Eye (tissue), 1 donor: ENCODE measurements around the gene ZNF780A.
"Not testable (repeated sequence)": the region's sequence is repeated elsewhere in the genome, so short reads cannot be mapped to it uniquely, and the experiment has no call there.

ENCODE experiments used
- DNase-seq: peaks from one replicate; pipeline ENCODE4 v3.0.0-alpha.2; 2015

ZNF780A gene

DNA sequence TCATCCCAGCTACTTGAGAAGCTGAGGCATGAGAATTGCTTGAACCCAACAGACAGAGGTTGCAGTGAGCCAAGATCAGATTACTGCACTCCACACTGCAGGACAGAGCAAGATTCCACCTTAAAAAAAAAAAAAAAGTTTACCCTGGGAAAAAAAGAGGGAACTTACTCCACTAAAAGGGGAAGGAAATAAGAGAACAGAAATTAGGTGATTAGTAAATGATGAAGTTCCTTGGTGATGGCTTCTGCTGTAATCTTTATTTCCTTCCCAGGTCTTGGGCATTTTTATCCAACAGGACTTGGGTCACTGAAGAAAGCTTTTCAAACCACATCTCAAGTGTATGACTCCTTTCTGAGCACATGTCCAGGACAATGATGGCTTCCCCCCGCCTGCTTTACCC lies 9.3 kb downstream of the ZNF780A start:
- DNase-seq: no peak

DNA sequence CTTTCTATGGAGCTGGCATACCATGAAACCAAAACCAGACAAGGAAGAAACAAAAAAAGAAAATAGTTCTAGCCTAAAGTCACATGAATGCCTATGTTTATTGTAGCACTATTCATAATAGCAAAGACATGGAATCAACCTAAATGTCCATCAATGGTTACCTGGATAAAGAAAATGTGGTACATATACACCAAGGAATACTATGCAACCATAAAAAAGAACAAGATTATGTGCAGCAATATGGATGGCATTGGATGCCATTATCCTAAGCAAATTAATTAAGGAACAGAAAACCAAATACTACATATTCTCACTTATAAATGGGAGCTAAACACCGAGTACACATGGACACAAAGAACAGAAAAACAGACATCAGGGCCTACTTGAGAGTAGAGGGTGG lies 10.5 kb downstream of the ZNF780A start:
- no peak for DNase-seq

DNA sequence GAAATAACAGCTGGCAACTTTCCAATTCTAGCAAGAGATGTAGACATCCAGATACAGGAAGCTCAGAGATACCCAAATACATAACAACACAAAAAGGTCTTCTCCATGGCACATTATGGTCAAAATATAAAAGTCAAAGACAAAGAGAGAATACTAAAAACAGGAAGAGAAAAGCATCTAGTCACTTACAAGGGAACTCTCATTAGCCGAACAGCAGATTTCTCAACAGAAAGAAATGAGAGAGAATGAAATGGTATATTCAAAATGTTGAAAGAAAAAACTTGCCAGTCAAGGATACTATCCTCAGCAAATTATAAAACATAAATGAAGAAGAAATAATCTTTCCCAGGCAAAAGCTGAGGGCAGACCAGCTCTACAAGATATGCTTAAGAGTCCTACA lies 12.4 kb downstream of the ZNF780A start:
- no peak for DNase-seq

DNA sequence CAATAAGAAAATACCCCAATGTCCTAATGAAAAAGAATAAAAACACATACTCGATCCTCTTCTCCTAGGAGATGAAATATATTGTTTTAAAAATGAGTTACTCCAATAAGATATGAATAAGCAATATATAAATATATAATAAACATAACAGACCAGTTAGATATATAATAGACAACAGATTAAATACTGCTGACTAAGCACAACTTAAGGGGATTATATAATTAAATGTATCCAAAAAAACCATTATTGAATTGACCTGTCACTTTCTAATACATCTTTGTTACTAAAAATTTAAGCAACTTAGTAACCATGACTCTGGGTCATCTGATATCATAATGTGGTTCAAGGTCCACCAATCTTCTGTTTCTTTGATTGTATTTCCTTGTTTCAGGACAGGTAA lies 20.7 kb downstream of the ZNF780A start:
- no peak for DNase-seq

DNA sequence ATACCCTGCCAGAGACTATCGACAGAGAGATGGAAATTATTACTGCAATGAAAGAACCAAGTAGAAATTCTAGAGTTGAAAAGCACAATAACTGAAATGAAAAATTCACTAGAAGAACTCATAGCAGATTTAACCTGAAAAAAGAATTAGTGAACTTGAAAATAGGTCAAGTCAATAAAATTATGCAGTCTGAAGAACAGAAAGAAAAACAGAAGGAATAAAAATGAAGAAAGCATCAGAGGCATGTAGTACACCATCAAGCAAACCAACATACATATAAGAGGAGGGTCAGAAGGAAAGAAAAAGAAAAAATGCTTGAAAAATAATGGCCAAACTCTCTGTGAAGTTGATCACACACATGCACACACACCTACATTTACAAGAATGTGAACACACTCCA lies 31.1 kb downstream of the ZNF780A start:
- DNase-seq: no peak

DNA sequence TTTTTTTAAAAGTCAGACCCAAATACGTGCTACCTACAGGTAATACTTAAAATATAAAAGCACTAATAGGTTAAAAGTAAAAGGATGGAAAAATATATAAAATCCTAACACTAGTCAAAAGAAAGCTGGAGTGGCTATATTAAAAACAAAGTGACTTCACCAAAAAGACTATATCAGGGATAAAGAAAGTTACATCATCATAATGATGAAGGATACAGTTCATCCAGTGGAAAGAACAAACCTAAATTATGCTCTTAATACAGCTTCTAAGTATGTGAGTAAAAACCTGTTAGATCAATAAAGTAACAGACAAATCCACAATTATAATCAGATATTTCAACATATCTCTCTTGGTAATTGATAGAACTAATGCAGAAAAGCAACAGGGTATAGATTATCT lies 33.6 kb downstream of the ZNF780A start:
- DNase-seq: no peak

DNA sequence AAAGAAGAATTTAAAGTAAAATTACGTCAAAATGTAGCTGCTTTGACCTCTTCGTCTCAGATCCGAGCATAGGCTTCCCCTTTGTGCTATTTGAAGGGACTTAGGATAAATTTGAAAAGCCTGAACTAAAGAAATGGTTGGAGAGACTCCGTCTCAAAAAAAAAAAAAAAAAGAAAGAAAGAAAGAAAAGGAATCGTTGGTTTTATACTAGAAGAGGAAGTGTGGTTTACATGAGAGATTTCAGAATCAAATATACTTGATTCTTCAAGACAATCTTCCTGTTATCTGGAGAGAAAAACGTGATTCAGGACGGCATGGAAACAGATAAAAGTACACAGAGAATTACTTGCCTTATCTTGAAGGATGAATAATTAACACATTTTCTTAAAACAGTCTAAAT lies 34.2 kb downstream of the ZNF780A start:
- DNase-seq: no peak

DNA sequence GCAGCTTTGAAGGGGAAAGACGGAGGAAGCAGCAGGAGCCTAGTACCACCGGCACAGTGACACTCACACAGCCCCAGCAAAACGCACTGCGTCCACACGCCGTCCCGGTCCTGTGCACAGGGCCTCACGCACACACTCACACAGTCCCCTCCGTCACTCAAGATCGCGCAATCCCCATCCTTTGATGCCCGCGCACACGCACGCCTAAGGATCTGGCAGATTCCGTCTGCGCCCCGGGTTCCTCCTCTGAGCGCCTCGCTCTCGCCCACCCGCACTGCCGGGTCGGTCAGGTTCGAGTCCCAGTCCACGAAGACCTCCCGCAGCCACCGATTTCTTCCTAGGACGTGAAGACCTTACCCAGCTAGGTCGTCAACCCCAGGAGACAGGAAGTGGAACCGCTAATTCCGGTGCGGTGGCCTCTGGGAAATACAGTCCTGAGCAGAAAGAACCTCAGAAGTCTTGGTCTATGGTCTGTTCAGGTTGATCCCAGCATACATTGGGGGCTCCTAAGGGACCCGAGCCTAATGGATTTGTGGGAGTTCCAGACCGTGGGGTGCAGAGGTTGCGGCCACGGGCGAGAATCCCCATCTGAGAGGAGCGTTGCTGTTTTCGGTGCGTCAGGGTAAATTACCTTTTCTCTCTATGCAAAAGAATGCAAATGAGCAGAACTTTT lies 34.8 kb downstream of the ZNF780A start, which contains the start of gene ZNF780B:
Gene ZNF780B, minus strand, starts transcription at position 400 of the 673 bp plus-strand sequence. CDS start 5,899 bp downstream, outside the sequence.
- DNase-seq: peak; percentile 88

DNA sequence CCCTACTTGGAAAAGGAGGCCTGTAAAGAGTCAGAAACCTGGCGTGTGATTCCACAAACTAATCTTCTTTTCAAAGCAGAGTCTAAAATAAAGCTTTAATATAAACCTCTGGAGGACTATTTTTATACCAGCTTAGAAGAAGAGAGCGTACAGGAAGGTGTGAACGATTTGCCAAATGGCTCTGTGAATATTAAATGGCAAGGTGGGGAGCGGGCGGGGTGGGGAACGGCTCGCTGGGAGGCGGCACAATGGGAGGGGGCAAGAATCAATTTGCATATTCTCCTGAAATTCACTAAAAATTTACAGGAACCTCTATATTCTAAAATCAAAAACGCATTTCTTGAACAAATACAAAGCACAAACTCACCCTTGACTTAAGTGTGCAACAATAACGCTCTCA lies 35.7 kb downstream of the ZNF780A start:
- DNase-seq: no peak

DNA sequence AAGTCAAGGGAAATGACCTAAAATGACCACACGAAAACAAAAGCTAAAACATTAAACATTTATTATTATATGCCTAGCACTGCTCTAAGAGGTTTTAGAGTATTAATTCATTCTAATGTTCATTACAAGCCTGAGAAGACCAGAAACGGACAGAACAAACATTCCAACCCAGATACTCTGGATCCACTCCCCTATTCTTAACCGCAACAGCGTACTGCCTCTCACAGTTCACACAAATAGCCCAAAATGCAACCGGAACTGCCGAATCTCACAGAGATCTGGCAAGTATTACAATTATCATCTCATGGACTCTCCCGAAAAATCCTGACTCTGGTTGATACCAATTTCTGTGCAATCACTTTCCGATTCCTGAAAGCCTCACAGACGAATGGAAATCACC lies 36.1 kb downstream of the ZNF780A start:
- DNase-seq: no peak

DNA sequence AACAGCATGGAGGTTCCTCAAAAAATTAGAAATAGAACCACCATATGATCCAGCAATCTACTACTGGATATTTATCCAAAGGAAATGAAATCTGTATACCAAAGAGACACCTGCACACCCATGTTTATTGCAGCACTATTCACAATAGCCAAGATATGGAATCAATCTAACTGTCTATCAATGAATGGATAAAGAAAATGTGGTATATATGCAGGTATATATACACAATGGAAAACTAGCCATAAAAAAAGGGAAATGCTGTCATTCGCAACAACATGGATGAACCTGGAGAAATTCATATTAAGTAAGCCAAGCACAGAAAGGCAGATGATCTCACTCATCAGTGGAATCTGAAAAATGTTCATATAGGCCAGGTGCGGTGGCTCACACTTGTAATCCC lies 37.3 kb downstream of the ZNF780A start:
- DNase-seq: no peak

DNA sequence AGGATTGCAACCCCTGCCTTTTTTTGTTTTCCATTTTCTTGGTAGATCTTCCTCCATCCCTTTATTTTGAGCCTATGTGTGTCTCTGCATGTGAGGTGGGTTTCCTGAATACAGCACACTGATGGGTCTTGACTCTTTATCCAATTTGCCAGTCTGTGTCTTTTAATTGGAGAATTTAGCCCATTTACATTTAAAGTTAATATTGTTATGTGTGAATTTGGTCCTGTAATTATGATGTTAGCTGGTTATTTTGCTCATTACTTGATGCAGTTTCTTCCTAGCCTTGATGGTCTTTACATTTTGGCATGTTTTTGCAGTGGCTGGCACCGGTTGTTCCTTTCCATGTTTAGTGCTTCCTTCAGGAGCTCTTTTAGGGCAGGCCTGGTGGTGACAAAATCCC lies 49.0 kb downstream of the ZNF780A start:
- not testable (repeated sequence) for DNase-seq

DNA sequence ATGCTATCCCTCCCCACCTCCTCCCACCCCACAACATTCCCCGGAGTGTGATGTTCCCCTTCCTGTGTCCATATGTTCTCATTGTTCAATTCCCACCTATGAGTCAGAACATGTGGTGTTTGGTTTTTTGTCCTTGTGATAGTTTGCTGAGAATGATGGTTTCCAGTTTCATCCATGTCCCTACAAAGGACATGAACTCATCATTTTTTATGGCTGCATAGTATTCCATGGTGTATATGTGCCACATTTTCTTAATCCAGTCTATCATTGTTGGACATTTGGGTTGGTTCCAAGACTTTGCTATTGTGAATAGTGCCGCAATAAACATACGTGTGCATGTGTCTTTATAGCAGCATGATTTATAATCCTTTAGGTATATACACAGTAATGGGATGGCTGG lies 52.7 kb downstream of the ZNF780A start:
- DNase-seq: not testable (repeated sequence)

DNA sequence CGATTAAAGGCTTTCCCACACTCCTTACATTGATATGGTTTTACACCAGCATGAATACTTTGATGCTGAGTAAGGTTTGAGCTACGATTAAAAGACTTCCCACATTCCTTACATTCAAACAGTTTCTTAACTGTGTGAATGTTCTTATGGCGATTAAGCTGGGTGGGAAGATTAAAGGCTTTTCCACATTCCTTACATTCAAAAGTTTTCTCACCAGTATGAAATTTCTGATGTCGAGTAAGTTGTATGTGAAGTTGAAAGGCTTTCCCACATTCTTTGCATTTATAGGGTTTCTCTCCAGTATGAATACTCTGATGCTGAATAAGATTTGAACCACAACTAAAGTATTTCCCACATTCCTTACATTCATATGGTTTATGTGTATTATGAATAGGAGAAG lies 54.7 kb downstream of the ZNF780A start:
- DNase-seq: no peak

DNA sequence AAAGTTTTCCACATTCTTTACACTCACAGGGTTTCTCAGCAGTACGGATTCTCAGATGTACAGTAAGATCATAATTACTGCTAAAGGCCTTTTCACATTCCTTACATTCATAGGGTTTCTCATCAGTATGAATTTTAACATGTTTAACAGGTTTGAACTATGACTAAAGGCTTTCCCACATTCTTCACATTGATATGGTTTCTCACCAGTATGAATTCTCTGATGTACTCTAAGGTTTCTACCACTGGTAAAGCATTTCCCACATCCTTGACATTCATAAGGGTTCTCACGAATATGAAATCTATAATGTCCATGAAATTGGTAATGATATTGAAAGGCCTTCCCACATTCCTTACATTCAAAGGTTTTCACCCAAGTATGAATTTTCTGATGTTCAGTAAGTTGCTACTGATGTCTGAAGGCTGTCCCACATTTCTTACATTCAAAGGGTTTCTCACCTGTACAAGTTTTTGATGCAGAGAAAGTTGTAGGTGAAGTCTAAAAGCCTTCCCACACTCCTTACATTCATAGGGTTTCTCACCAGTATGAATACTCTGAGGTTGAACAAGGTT lies 56.7 kb downstream of the ZNF780A start:
- no peak for DNase-seq

DNA sequence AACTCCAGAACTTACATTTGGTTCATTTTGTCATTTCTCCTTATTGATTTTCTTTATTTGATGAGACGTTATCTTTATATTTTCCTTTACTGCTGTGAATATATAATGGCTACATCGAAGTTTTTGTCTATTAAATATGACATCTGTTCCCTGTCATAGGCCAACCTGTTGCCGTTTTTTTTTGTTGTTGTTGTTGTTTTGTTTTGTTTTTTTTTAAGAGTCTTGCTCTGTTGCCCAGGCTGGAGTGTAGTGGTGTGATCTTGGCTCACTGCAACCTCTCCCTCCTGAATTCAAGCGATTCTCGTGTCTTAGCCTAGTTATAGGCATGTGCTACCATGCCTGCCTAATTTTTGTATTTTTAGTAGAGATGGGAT lies 64.2 kb downstream of the ZNF780A start:
- no peak for DNase-seq

DNA sequence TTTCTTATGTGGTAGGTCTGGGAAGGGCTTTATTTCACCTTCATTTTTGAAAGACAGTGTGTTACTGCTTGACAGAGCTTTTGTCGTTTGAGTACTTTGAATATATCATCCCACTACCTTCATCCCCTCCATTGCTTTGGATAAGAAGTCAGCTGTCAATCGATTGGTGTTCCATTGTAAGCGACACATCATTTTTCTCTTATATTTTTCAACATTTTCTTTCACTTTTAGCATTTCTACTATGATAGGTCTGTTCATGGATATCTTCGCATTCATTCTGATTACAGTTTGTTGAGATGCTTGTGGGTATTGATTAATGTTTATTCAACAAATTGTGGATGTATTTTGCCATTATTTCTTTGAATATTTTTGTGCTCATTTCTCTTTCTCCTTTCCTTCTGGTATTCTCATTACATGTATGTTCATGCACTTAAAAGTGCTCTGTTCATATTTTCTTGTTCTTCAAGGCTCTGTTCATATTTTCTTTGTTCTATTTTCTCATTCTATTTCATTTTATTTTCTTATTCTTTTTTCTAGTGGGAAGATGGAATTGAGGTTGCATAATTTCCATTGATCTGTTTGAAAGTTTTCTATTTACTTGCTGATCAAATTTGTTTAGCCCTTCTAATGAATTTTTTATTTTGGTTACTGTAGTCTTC lies 64.7 kb downstream of the ZNF780A start:
- no peak for DNase-seq

DNA sequence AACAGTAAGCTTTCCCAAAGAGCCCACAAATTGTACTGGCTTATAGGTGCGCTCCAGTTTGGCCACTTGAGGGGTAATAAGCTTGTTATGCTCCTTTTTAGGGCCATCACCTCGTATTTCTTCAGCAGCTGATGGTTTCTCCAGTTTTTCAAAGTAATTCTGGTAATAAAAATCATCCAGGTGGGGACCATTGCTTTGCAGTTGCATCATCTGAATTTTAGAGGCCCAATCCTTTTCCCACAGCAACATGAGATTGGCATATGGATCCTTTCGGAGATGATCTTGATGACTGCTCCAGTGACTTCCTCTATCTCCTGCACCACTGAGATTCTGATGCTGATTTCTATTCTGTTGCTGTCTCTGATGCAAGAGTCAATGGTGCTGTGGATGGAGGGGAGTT lies 66.8 kb downstream of the ZNF780A start:
- DNase-seq: no peak
